PFSK-1 (cell line): ENCODE measurements around the gene PTRHD1.

Source experiments
- FOXP2 ChIP-seq: optimal IDR thresholded peaks from 2 replicates; pipeline ENCODE3; 2011; ENCODE audit warnings: borderline replicate concordance, control low read depth, inconsistent platforms; ENCODE audit not compliant: insufficient read depth; ENCODE audit errors: extremely low read length, extremely low read depth
- POLR2AphosphoS5 ChIP-seq: IDR thresholded peaks from 2 replicates; pipeline ENCODE4 v1.6.1; 2012; ENCODE audit warnings: low read depth, mild to moderate bottlenecking, control low read depth, low read length, moderate library complexity
- REST ChIP-seq, 2 experiments: IDR thresholded peaks; 2 replicates each; pipeline versions ENCODE4 v1.6.1 to v1.8.0; 2011 to 2012; ENCODE audit warnings: low read depth in 2 of 2, low read length in 2 of 2, control low read depth in 1 of 2, inconsistent platforms in 1 of 2, mild to moderate bottlenecking in 1 of 2, moderate library complexity in 1 of 2; ENCODE audit not compliant: insufficient read depth in 1 of 2
- SIN3A ChIP-seq: IDR thresholded peaks from 2 replicates; pipeline ENCODE4 v1.6.1; 2012; ENCODE audit warnings: mild to moderate bottlenecking, low read length, moderate library complexity, borderline replicate concordance; ENCODE audit not compliant: insufficient read depth
- TAF1 ChIP-seq: IDR thresholded peaks from 2 replicates; pipeline ENCODE4 v1.6.1; 2012; ENCODE audit warnings: low read length, control low read depth, borderline replicate concordance; ENCODE audit not compliant: insufficient read depth

Gene PTRHD1

DNA sequence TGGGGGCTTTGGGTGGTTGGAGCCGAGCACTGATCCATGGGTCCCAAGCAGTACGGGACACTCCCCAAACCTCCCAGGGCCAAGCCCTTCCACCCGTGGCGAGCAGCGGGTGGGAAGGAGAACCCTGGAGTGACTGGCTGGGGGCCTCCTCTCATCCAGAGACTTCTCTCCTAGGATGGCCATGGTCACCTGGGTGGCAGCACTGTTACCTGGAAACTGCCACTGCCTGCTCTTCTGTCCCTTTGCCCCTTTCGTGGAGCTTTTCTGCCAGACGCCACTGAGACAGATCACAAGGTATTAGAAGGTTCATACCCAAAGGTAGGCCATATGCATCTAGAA lies 27.0 kb upstream of the PTRHD1 start:
- TF ChIP-seq TAF1 (no peak), SIN3A (no peak)

DNA sequence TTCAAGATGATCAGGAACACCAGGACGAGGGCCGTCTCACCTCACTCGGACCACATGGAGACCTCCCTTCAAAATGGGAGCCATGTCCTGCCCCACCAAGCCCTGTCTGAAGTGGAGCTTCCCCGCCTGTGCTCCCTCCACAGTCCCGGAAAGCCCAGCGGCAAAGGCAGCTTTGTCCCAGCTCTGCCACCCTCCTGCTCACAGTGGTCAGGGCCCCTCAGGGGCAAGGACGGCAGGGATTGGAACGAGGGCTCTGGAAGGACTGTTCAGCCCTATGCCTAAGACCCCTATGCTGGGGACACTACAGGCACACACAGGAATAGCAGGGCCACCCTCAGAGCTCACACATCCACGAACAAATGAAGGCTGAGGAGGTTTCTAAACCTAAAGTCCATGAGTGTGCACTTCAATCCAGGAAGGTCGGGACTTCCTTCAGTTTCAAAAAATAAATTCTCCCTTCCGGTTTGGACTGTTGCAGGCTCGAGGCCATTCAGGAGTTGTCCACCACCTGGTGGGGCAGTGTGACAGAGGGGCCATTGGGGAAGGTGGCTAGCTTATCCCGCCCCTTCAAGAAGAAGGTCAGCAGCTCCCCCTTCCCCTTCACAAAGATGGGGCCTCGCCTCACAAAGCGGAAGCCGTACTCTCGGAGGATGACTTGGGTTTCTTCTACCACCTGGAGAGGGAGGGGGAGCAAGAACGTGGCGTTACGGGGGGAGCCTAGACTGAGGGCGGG lies 26.4 kb upstream of the PTRHD1 start:
- TF ChIP-seq POLR2AphosphoS5 (no peak; the same call in 1 of the 2 replicates), REST (IDR thresholded peaks at IDR 0.05; ENCODE audit: insufficient read depth in 1 of 2, low read depth in 2 of 2, low read length in 2 of 2) (no peak), FOXP2 (no peak), TAF1 (no peak), SIN3A (no peak)

DNA sequence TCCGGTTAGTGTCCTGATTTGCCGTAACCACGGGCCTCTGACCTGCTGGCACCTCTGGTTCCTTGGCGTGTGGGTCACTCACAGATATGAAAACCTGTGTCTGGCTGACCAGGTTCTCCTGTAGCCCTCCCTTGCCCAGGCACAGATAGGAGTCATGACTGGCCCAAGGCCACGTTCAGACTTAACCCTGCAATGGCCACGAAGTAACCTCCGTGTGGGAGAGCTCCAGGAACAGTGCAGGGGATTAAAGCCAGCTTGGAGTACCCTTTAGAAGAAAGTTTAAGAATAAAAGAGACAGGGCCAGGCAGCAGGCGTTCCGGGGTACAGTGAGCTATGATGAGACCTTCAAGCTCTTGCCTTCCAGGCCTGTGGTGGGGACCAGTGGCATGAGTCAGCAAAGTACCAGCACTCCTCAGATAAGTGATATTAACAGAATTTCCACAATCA lies 25.6 kb upstream of the PTRHD1 start:
- no peak for TF ChIP-seq TAF1
- TF ChIP-seq FOXP2: no peak

- TF ChIP-seq SIN3A: no peak
- no peak for TF ChIP-seq REST (IDR thresholded peaks at IDR 0.05; ENCODE audit: insufficient read depth in 1 of 2, low read depth in 2 of 2, low read length in 2 of 2)
Observed at GRCh38 chr2:24816884-24817283, 23.7 kb upstream of the PTRHD1 start.

DNA sequence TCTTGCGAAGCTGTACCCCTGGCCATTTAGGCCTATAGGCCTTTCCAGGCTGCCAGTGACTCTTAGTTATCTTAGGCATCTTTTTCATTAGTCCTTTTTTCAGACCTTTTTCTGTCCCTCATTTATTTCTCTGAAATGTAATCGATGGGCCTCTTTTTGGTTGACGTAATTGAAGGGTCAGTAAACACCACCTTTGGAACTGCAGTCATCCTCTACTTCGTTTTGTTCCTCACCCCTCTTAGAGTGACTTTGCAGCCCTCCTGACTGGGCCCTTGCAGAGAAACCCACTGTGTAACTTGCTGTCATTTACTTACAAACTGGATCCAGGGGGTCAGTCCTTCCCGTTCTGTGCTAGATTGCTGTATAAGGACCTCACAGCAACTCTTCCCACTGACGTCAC lies 23.2 kb upstream of the PTRHD1 start:
- TF ChIP-seq FOXP2 (no peak), SIN3A (no peak), POLR2AphosphoS5 (no peak), REST (IDR thresholded peaks at IDR 0.05; ENCODE audit: insufficient read depth in 1 of 2, low read depth in 2 of 2, low read length in 2 of 2) (no peak), TAF1 (no peak)

GRCh38 chr2:24815171-24815570 lies 22.0 kb upstream of the PTRHD1 start:
- TF ChIP-seq REST (IDR thresholded peaks at IDR 0.05; ENCODE audit: insufficient read depth in 1 of 2, low read depth in 2 of 2, low read length in 2 of 2) (no peak), FOXP2 (no peak), SIN3A (no peak), POLR2AphosphoS5 (no peak), TAF1 (no peak)
